ENCODE measurements around the gene THYN1. TPM values are rescaled to one million over a fixed set of nuclear protein-coding genes. Genes with fewer than 3 reads are reported as not detected.

Gene THYN1
- total RNA-seq, 4 donors from 2014 or later: 16.1 to 39.3 (median 33.2) TPM

DNA sequence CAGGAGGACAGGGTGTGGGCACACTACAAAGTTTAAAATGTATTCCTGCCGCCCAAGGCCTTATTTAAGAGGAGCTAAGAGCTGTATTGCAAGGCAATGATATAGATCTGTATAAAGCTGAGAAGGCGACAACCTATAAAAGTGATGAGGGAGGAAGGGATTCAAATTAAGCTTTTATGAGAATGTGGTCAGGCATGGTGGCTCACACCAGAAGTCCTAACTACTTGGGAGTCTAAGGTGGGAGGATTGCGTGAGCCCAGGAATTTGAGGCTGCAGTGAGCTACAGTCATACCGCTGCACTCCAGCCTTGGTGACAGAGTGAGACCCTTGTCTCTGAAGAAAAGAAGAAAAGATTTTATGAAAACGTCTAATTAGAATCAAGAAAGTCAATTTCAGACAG, 13.3 kb upstream of the THYN1 start:
- WGBS, 2 donors (ENCODE audit: low coverage in 1 of 2): 71 to 83% methylated on average over 1 to 5 of the region's 5 CpGs
- Histone ChIP-seq H3K4me1 (peaks cover 0 to 10% (median 0%) of the 10 kb centered on the region in 4 donors), H3K36me3 (peaks cover 0 to 13% (median 0%) of the 10 kb centered on the region in 4 donors), H3K4me3 (no peak overlapping the region), H3K9me3 (no peaks in the 10 kb centered on the region), H3K27me3 (peaks cover 19% of the 10 kb centered on the region), H3K27ac (no peak overlapping the region)
- in situ Hi-C loops (cut with MboI; ENCODE audit: low pct_ligation_motif_present in 1 of 4, low pct_unique_long_range_greater_than_20kb in 1 of 4, low sequenced_read_pairs in 3 of 4) (no loop called here), intact Hi-C loops (cut with DNase I; ENCODE audit: low total_unique reads) (no loop called here)
- DNase-seq: no peak
- no peak for TF ChIP-seq POLR2A (IDR thresholded peaks at IDR 0.05)
- TF ChIP-seq EP300 (IDR thresholded peaks at IDR 0.05; ENCODE audit: low read depth): no peak
- TF ChIP-seq, protein P1, sequence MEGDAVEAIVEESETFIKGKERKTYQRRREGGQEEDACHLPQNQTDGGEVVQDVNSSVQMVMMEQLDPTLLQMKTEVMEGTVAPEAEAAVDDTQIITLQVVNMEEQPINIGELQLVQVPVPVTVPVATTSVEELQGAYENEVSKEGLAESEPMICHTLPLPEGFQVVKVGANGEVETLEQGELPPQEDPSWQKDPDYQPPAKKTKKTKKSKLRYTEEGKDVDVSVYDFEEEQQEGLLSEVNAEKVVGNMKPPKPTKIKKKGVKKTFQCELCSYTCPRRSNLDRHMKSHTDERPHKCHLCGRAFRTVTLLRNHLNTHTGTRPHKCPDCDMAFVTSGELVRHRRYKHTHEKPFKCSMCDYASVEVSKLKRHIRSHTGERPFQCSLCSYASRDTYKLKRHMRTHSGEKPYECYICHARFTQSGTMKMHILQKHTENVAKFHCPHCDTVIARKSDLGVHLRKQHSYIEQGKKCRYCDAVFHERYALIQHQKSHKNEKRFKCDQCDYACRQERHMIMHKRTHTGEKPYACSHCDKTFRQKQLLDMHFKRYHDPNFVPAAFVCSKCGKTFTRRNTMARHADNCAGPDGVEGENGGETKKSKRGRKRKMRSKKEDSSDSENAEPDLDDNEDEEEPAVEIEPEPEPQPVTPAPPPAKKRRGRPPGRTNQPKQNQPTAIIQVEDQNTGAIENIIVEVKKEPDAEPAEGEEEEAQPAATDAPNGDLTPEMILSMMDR (IDR thresholded peaks at IDR 0.05): no peak
- TF ChIP-seq POLR2AphosphoS5 (IDR thresholded peaks at IDR 0.05): no peak

DNA sequence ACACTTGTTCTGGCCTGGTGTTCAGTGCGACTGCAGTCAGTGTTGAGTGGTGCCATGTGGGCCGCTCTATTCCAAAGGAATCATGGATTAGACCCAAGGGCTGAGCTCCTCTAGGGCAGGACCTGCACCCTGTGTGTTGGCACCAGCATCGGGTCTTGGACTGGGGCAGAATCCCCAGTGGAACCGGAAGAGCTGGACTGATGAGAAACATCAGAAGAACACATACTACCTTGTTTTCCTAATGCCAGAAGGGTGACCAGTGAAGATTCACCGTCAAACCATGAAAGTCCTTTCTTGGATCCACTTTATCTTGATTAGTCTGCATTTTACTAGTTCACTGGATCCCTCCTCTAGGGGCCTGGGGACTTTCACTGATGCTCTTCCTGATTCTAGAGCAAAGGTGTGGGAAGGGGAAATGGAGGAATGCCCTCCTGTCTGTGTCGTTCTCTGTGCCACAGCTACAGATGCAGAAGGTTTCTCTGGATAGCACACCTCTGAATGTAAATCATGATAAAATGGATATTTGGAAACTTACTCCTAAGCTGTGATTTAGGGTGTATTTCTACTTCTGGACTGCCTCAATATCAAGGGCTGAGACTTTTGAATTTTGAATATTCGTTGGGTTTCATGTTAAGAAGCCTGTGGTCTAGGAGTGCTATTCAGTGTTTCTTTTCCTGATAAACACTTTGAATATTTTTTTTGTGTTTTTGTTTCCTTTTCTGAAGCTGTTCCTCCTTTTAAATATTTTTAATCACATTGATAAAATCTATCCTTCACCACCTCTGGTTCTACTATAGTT, 12.0 kb upstream of the THYN1 start:
- TF ChIP-seq, protein P1 (IDR thresholded peaks at IDR 0.05): no peak
- TF ChIP-seq POLR2A (IDR thresholded peaks at IDR 0.05) (no peak), POLR2AphosphoS5 (IDR thresholded peaks at IDR 0.05) (no peak), EP300 (IDR thresholded peaks at IDR 0.05; ENCODE audit: low read depth) (no peak)
- WGBS, 2 donors (ENCODE audit: low coverage in 1 of 2): 88 to 94% methylated on average over 3 to 7 of the region's 7 CpGs
- DNase-seq: no peak
- intact Hi-C loops (cut with DNase I; ENCODE audit: low total_unique reads) (no loop called here), in situ Hi-C loops (cut with MboI; ENCODE audit: low pct_ligation_motif_present in 1 of 4, low pct_unique_long_range_greater_than_20kb in 1 of 4, low sequenced_read_pairs in 3 of 4) (no loop called here)
- peaks cover 0 to 10% (median 0%) of the 10 kb centered on the region in 4 donors for H3K4me1 ChIP-seq
- H3K27me3 ChIP-seq: peaks cover 6% of the 10 kb centered on the region
- H3K36me3 ChIP-seq: peaks cover 0 to 25% (median 0%) of the 10 kb centered on the region in 4 donors
- H3K4me3 ChIP-seq: no peak overlapping the region
- no peaks in the 10 kb centered on the region for H3K9me3 ChIP-seq
- no peak overlapping the region for H3K27ac ChIP-seq

DNA sequence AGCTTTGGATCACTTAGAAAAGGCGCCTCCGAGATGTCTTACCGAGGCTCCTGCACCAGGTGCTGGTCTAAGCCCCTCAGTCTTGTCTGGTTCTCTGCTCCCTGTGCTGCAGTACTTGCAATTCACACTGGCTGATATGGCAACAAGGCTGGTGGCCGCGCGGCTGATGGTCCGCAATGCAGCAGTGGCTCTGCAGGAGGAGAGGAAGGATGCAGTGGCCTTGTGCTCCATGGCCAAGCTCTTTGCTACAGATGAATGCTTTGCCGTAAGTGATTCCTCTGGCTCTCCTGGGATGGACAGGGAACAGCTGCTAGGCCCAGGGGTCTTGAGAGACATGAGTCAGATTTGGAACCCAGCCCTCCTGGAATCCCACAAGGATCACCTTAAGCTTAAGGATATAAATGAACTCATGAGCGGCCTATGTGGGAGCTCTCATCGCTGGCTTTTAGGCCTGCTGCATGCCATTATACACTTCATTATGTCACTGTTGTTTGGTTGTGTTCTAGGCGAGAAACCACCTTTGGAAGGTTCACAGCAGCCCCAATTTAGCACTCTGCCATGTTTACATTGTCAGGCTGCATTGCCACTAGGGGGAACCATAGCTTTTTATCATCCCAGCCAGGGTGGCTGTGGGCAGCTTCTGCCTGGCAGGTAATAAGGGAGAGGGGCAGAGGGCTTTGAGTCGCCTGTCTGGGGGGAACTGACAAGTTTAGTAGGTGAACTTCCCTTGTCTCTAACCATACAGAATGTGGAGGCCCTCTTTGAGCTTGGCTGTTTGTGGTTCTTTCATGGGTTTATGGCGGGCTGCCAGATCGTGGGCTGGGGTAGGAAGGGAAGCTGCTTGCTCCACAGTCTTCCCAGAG, 8.7 kb upstream of the THYN1 start:
- intact Hi-C loops (cut with DNase I; ENCODE audit: low total_unique reads): no loop called here

More for the DNA sequence above, 8.7 kb upstream of the THYN1 start:
- 88% methylated on average over 14 of the region's 14 CpGs; no CpG with 5 or more reads in 1 of the 2 donors for whole genome bisulfite sequencing, 2 donors (ENCODE audit: low coverage in 1 of 2)
- in situ Hi-C loops (cut with MboI; ENCODE audit: low pct_ligation_motif_present in 1 of 4, low pct_unique_long_range_greater_than_20kb in 1 of 4, low sequenced_read_pairs in 3 of 4): no loop called here
- Histone ChIP-seq H3K27me3 (no peaks in the 10 kb centered on the region), H3K4me3 (no peak overlapping the region), H3K4me1 (peaks cover 0 to 4% (median 0%) of the 10 kb centered on the region in 4 donors), H3K27ac (no peak overlapping the region), H3K36me3 (peaks cover 0 to 25% (median 5%) of the 10 kb centered on the region in 4 donors), H3K9me3 (no peaks in the 10 kb centered on the region)
- DNase-seq: no peak
- no peak for TF ChIP-seq POLR2A (IDR thresholded peaks at IDR 0.05)
- TF ChIP-seq, protein P1 (IDR thresholded peaks at IDR 0.05): peak; percentile 33 to 50 (median 38)

All from transverse colon (tissue), 4 donors.